Measurements from ENCODE around the gene SGPP2.

DNA sequence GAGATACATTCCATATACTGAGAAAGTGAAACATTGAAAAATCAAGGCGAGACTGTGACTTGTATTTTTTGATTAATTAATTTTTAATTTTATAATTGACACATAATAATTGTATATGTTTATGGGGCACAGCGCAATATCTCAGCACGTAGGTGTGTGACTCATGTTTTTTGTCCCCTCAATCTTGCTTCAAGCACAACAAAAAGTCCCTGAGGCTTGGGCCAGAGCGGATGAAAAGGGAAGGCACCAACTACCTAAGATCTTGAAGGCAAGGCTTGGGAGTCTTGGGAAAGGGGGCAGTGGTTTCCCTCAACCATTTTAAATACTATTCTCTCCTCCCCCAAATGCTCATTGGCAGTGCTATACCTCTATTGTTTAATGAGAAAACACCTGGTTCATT is 9.9 kb downstream of the SGPP2 start:
- TF ChIP-seq POLR2A (IDR thresholded peaks at IDR 0.05; ENCODE audit: low read depth, low read length), result no peak
- no peak for TF ChIP-seq POLR2AphosphoS5 (IDR thresholded peaks at IDR 0.05; ENCODE audit: low read depth, low read length)
- TF ChIP-seq TAF1 (IDR thresholded peaks at IDR 0.05; ENCODE audit: low read depth, low read length), result no peak
- TF ChIP-seq SPI1 (IDR thresholded peaks at IDR 0.05; ENCODE audit: low read depth, low read length), result no peak
- no peak for TF ChIP-seq PAX5 (IDR thresholded peaks at IDR 0.05; ENCODE audit: insufficient read depth, low read length, severe bottlenecking)

Data from GM12891 (cell line).